WI38 (cell line): Measurements from ENCODE around the gene KIAA0513.

Experiments used
- H3K4me3 ChIP-seq: 2 replicates; pipeline ENCODE4 v1.5.1; 2011; ENCODE audit warnings: low read depth, mild to moderate bottlenecking, control low read depth, low read length
- TF ChIP-seq, protein P1 (sequence below): IDR thresholded peaks from 2 replicates; pipeline ENCODE4 v1.5.1; 2012; ENCODE audit warnings: low read depth, mild to moderate bottlenecking, control low read depth, low read length

KIAA0513 gene

DNA sequence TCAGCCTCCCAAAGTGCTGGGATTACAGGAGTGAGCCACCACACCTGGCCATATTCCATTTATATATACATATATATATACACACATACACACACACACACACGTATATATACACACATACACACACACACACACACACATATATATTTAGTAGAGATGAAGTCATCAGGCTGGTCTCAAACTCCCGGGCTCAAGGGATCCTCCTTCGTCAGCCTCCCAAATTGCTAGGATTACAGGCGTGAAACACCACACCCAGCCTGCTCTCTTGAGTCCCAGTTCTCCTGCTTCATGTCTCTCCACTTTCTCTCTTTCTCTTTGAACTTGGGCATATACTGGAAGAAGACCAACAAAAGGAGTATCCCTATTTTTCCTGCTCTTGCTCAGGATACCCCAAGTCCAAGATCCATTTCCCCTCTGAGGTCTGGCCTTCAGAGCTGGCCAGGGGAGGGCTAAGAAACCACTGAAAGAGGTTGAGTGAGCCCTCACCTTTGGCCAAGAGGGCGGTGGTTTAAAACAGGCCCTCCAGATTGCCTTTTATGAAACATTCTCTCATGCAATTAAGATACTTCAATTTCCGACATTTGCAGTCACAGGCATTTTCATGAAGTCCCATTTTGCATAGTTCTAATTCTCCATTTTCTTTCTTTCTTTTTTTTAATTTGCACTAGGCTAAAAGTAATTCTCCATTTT is 46.8 kb downstream of the KIAA0513 start:
- TF ChIP-seq, protein P1, sequence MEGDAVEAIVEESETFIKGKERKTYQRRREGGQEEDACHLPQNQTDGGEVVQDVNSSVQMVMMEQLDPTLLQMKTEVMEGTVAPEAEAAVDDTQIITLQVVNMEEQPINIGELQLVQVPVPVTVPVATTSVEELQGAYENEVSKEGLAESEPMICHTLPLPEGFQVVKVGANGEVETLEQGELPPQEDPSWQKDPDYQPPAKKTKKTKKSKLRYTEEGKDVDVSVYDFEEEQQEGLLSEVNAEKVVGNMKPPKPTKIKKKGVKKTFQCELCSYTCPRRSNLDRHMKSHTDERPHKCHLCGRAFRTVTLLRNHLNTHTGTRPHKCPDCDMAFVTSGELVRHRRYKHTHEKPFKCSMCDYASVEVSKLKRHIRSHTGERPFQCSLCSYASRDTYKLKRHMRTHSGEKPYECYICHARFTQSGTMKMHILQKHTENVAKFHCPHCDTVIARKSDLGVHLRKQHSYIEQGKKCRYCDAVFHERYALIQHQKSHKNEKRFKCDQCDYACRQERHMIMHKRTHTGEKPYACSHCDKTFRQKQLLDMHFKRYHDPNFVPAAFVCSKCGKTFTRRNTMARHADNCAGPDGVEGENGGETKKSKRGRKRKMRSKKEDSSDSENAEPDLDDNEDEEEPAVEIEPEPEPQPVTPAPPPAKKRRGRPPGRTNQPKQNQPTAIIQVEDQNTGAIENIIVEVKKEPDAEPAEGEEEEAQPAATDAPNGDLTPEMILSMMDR = no peak
- no peak overlapping the region for H3K4me3 ChIP-seq

DNA sequence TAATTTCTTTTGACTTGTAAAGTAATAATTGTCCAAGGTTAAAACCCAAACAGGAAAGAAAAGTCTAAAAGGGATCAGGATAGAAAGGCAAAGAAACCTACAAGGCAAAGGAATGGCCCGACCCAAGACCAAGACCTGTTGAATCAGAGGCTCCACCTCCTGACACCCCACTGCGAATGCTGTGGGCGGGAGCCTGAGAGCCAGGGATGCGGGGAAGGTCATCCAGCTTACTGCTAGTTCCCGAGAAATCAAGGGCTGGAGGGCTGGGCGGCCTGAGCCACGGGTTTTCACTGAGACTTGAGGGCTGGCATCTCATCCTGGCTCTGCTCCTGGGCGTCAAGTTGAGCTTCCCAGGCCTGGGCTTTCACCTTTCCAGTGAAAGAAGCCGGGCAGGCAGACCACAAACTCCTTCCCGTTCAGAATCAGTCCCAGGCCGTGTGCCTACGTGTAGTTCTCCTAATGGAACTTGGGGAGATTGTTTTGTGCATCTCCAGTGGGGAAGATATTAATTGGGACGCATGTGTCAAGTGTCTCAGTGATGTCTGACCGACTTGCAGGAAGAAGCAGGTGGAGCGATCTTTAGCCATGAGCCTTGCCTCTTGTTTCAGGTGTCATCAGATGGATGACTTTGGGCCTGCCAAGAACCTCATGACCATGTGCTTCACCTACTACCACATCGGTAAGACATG is 47.8 kb downstream of the KIAA0513 start:
- TF ChIP-seq, protein P1 = no peak
- no peak overlapping the region for H3K4me3 ChIP-seq

DNA sequence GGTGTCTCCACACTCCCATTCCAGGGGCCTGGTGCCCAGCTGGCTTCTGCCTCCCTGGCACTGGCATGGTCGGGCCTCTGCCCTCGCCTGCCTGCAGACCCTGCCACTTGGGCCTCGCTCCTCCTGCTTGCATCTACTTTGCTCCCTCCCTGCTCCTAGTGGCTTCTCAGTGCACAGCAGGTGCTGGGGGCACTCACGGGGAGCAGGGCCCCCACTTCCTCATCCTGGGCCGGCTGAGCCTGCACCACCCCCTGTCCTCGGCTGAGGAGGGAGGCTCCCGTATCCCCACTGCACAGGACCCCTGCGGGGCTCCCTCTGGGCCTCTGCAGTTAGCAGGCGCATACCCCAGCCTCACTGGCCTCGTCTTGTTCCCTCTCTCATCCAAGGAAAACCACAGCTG is 49.4 kb downstream of the KIAA0513 start:
- H3K4me3 ChIP-seq = no peak overlapping the region
- TF ChIP-seq, protein P1 = no peak

DNA sequence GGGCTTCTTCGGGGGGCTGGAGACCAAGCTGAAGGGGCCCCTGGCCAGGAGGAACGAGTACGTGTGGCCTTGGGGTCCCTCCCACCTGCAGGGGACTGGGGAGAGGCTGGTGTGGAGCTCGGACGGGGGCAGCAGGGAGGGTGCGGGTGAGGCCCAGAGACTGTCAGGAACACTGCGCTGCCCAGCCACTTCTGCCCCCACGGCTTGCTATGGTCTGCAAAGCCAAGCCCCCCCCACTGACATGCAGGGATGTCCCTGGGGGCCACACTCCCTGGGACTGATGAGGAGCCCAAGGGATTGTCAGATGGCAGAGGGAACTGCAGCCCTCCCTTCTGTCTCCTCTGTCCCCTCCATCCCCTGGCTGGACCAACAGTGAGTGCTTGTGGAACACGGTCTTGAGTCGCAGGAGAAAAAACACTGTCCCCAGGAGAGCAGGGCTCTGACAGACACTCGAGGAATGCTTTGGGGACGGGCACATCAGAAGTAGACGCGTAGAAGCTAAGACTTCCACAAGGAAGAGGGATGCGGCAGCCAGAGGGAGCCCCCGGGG is 50.1 kb downstream of the KIAA0513 start:
- H3K4me3 ChIP-seq = no peak overlapping the region
- TF ChIP-seq, protein P1 = no peak

DNA sequence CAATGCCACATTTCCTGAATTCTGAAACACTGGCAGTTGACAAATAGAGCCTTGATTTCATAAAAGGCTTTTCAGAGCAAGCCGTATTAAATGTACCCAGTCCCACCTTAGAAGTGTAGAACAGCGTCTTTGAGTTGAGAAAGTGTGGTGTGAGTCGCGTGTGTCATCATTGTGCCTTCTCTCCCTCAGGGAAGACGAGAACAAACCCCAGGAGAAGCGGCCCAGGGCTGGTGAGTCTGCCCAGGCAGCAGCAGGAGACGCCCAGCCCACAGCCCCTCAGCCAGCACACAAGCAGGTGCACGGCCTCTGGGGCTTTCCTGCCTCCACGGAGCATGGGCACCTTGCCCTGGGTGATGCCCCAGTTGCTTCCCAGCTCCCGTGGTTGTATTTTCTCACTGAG is 50.6 kb downstream of the KIAA0513 start:
- H3K4me3 ChIP-seq = no peak overlapping the region
- TF ChIP-seq, protein P1 = no peak

DNA sequence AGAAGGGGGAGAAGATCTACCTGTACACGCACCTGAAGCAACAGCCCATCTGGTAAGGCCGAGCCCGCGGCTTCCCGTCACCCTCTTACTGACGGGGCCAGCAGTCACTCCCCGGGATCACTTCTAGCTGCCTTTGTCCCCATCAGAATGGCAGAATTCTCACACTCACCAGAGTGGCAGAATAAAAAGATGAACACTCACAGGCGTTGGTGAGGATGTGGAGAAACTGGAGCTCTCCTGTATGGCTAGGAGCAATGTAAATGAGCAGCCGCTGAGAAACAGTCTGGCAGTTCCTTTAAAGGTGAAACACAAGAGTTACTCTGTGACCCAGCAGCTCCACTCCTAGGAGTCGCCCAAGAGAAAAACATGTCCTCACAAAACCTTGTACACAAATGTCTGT is 51.4 kb downstream of the KIAA0513 start:
- no peak overlapping the region for H3K4me3 ChIP-seq
- TF ChIP-seq, protein P1 = no peak
